Endothelial cell of umbilical vein (primary cell): Measurements from ENCODE around the gene FRY.

Experiments
- CTCF ChIP-seq, 2 donors: IDR thresholded peaks; 1 replicate in 1 of 2; 2 replicates in 1 of 2; pipeline ENCODE4 v1.5.1; 2011; ENCODE audit warnings: low read length in 2 of 2, mild to moderate bottlenecking in 2 of 2, moderate library complexity in 2 of 2, control low read depth in 1 of 2, inconsistent platforms in 1 of 2, low read depth in 1 of 2; ENCODE audit not compliant: insufficient read depth in 1 of 2; ENCODE audit errors: extremely low read depth in 1 of 2
- EZH2 ChIP-seq: IDR thresholded peaks from 2 replicates; pipeline ENCODE4 v1.6.1; 2012; ENCODE audit warnings: borderline replicate concordance, low read depth, mild to moderate bottlenecking, moderate library complexity, low read length, inconsistent platforms; ENCODE audit not compliant: severe bottlenecking
- MYC ChIP-seq: IDR thresholded peaks from one replicate; pipeline ENCODE4 v1.6.1; 2011; ENCODE audit warnings: mild to moderate bottlenecking, low read depth, low read length

GRCh38 chr13:32073180-32073864 lies 41.7 kb downstream of the FRY start:
- TF ChIP-seq CTCF (IDR thresholded peaks at IDR 0.05; ENCODE audit: extremely low read depth in 1 of 2, insufficient read depth in 1 of 2, low read depth in 1 of 2, low read length in 2 of 2): no peak
- no peak for TF ChIP-seq EZH2
- no peak for TF ChIP-seq MYC
